Right lung (tissue), 5 donors: ENCODE measurements around the gene MEF2A. TPM values are rescaled to one million over a fixed set of nuclear protein-coding genes. Genes with fewer than 3 reads are reported as not detected.
"Not testable (repeated sequence)": the region's sequence is repeated elsewhere in the genome, so short reads cannot be mapped to it uniquely, and the experiment has no call there.

ENCODE experiments used
- DNase-seq, 2 donors: peaks; one replicate each; pipeline ENCODE4 v3.0.0-alpha.2; 2013
- polyA plus RNA-seq, 5 donors: library from polyadenylated mRNA; unstranded; fragments of 120-200 nt; gene quantifications; one replicate each; pipeline versions ENCODE4 v1.2.1 to v1.2.3, GENCODE V29; 2013; ENCODE audit warnings: inconsistent platforms in 1 of 5, low replicate concordance in 1 of 5; ENCODE audit not compliant: insufficient read length in 5 of 5, insufficient read depth in 1 of 5

MEF2A gene
- polyA plus RNA-seq, 5 donors = 47.3 to 74.0 (median 64.3) TPM

- DNase-seq = no peak
Observed at GRCh38 chr15:99644913-99645542, 79.2 kb downstream of the MEF2A start.

- peak in 1 of 2 donors; percentile 23 for DNase-seq
Observed at GRCh38 chr15:99645543-99645935, 79.8 kb downstream of the MEF2A start.

- peak; percentile 21 to 28 for DNase-seq
Observed at GRCh38 chr15:99645951-99646350, 80.2 kb downstream of the MEF2A start.

GRCh38 chr15:99651023-99651807 is 85.4 kb downstream of the MEF2A start:
- no peak for DNase-seq

GRCh38 chr15:99656205-99656604 is 90.4 kb downstream of the MEF2A start:
- no peak for DNase-seq

- DNase-seq = no peak
Observed at GRCh38 chr15:99657996-99658395, 92.2 kb downstream of the MEF2A start.

- DNase-seq = no peak
Observed at GRCh38 chr15:99662903-99663302, 97.1 kb downstream of the MEF2A start.

GRCh38 chr15:99666073-99666472 is 100.3 kb downstream of the MEF2A start:
- not testable (repeated sequence) for DNase-seq

- no peak for DNase-seq
Observed at GRCh38 chr15:99668533-99669182, 102.9 kb downstream of the MEF2A start.

GRCh38 chr15:99669250-99669649 is 103.5 kb downstream of the MEF2A start:
- no peak for DNase-seq

GRCh38 chr15:99671926-99672635 is 106.3 kb downstream of the MEF2A start:
- peak in 1 of 2 donors; percentile 10 for DNase-seq

GRCh38 chr15:99673111-99673510 is 107.3 kb downstream of the MEF2A start:
- DNase-seq = no peak

GRCh38 chr15:99674279-99674678 is 108.5 kb downstream of the MEF2A start:
- no peak for DNase-seq

GRCh38 chr15:99677540-99678134 is 111.9 kb downstream of the MEF2A start:
- no peak for DNase-seq

- DNase-seq = no peak
Observed at GRCh38 chr15:99680276-99680675, 114.5 kb downstream of the MEF2A start.

- DNase-seq = no peak
Observed at GRCh38 chr15:99681990-99682389, 116.2 kb downstream of the MEF2A start.

GRCh38 chr15:99682455-99682854 is 116.7 kb downstream of the MEF2A start:
- DNase-seq = peak; percentile 22 to 25

GRCh38 chr15:99683000-99683670 is 117.4 kb downstream of the MEF2A start:
- DNase-seq = no peak

- DNase-seq = no peak
Observed at GRCh38 chr15:99686290-99686689, 120.5 kb downstream of the MEF2A start.

- DNase-seq = no peak
Observed at GRCh38 chr15:99692825-99693224, 127.0 kb downstream of the MEF2A start.

GRCh38 chr15:99696096-99696495 is 130.3 kb downstream of the MEF2A start:
- no peak for DNase-seq
